Epidermal melanocyte (primary cell): Measurements from ENCODE around the gene ZDHHC14.
A peak's percentile ranks its signal among the peaks of the same experiment; 100 is the strongest.
"Not testable (repeated sequence)": the region's sequence is repeated elsewhere in the genome, so short reads cannot be mapped to it uniquely, and the experiment has no call there.

ENCODE experiments used
- DNase-seq: peaks from one replicate; pipeline ENCODE4 v3.0.0; 2011; ENCODE audit warnings: low spot score; ENCODE audit not compliant: insufficient read length

ZDHHC14 gene

GRCh38 chr6:157380779-157381561, at the start of gene ZDHHC14:
Gene ZDHHC14 (plus strand): TSS chr6:157381190.
- DNase-seq, result peak; percentile 40

GRCh38 chr6:157332813-157333212, 48.2 kb upstream of the ZDHHC14 start:
- no peak for DNase-seq

DNA sequence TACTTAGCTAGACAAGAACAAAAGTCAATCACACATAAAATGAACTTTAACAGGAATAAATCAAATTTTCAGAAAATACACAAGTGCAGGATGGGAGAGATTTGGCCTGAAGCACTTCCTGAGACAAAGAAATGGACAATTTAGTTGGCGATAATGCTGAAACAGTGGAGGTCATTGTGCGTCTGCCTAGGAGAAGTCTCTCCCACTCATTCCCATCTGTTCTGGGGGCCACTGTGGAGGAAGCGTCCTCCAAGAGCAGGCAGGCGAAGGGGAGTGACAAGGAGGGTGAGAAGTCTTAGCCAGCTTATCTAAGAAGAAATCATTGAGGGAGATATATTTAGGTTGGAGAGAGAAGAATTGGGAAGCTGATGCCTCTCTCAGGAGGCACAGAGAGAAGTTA, 47.5 kb upstream of the ZDHHC14 start:
- no peak for DNase-seq

- DNase-seq, result no peak
Observed at GRCh38 chr6:157333956-157334355, 47.0 kb upstream of the ZDHHC14 start.

DNA sequence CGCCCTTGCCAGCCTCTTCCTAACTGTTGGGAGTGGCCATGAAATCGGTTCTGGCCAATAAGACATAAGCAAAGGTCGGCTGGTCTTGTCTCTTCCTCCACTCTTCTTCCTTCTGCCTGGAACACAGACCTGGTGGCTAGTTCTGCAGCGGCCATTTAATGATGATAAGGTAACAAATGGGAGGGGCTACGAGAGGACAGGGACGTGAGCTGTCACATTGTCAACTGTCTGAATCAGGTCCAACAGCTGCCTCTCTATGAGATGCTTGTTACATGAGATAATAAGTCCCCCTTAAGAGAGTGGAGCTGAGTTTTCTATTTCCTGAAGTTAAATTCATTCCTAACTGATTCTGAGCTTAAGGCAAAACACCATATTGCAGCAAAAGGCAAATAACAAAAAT, 45.2 kb upstream of the ZDHHC14 start:
- DNase-seq, result no peak

GRCh38 chr6:157337276-157337675, 43.7 kb upstream of the ZDHHC14 start:
- not testable (repeated sequence) for DNase-seq

DNA sequence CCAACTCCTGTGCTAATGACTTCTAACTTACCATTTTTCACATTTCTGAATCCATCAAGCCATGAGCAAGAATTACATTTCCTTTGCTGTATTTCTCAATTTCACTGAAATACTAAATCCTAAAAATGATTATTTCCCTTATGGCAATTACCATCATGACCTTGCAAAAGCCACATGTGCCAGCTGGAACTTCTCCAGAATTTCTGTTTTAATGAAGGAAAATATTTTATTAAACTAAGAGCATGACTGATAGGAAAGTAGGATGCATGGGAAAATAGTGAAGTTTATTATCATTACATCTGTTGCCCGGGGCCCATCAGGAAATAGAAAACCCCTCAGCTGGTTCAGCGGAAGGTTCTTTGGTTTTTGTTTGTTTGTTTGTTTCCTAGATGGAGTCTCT, 43.2 kb upstream of the ZDHHC14 start:
- peak; percentile 22 for DNase-seq

DNA sequence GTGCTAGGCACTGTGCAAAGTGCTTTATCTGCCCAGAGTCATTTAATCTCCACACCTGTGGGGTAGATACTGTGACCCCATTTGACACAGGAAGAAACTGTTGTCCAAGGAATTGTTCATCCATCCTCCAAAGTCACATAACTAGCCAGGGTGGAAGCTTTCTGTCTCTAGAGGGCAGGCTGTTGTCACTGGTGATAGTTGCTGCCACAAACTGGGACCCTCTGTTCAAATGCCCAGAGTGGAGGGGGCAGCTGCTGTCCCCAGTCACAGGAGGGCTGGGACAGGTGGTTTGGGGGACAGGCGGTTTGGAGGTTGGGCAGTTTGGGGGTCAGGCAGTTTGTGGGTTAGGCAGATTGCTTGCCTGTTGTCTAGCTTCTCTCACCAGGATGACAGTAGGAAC, 41.6 kb upstream of the ZDHHC14 start:
- DNase-seq, result no peak

DNA sequence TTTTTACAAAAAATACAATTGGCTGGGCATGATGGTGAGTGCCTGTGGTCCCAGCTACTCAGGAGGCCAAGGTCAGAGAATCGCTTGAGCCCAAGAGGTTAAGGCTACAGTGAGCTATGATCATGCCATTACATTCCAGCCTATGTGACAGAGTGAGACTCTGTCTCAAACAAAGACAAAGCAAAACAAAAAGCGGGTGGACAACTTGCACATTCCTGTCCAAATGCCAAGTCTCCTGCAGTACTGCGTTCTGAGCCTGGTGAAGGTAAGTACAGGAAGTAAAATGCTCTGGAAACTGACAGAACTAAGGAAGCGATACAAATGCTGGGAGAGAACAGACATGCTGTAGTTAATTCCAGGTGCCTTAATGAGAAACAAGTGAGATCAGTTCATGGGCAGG, 37.3 kb upstream of the ZDHHC14 start:
- DNase-seq, result no peak

GRCh38 chr6:157346373-157346772, 34.6 kb upstream of the ZDHHC14 start:
- no peak for DNase-seq

GRCh38 chr6:157358287-157358686, 22.7 kb upstream of the ZDHHC14 start:
- no peak for DNase-seq

GRCh38 chr6:157361886-157362285, 19.1 kb upstream of the ZDHHC14 start:
- no peak for DNase-seq

GRCh38 chr6:157364705-157365104, 16.3 kb upstream of the ZDHHC14 start:
- DNase-seq, result no peak

DNA sequence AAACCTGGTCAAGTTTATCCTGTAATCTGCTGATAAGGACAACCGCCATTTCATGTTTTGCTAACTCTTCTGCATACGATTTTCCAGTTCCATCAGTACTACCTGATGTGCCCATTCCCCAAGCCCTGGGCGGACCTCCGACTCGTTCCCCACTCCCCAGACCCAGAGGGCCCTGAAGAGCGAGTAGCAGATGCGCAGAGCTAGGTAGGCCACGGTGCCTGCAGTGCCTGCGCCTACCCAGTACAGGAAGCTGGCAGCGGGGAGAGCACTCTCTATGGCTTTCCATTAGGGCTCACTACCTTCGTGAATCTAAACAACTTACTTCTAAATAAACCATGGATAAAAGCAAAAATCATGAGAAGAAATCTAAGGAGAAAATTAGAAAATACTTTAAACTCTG, 14.3 kb upstream of the ZDHHC14 start:
- no peak for DNase-seq

GRCh38 chr6:157368359-157369049, 12.5 kb upstream of the ZDHHC14 start:
- DNase-seq, result no peak

DNA sequence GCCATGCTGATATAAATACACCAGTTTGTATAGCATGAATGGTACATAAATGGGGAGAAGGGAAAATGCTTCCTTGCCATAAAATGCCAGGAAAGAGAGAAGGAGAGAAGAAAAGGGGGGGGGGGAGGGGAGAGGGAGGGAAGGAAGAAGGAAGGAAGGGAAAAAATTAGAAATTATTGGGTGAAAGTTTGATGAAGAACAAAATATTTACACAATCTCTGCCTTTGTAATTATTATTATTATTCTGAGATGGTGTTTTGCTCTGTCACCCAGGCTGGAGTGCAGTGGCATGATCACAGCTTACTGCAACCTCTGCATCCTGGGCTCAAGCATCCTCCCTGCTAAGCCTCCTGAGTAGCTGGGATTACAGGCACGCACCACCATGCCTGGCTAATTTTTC, 10.2 kb upstream of the ZDHHC14 start:
- no peak for DNase-seq

DNA sequence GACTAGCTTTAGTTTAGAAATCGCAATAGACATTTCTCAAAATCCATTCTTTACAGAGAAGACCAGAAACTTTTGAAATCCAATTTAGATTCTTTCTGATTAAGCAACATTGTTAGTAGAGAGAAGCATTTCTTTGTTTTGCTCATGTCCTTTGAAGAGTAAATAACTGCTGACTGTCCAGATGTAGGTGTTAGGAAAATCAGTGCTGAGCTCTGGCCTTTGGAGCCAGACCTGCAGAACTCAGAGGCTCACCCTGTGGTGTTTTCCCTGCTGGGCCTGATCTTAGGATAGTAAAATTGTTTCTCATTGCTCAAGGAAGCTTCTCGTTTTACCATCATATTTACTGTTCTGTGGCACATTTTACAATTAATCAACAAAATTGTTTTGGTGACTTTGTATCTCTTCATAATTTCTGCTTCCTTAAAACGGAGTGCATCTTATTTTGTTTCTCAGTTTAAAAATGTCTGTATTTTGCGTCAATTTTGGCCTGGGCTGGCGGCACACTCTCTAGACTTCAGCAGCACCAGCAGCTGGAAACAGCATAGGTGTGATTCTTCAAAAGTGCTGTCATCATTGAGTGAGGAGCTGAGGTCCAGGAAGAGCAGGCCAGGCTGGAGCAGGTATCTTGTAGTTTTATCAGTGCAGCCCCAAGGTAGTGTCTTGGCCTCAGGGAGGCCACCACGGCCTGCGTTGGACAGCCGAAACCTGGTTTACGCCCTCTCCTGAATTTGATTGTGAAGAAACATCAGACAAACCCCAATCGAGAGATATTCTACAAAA, 8.3 kb upstream of the ZDHHC14 start:
- DNase-seq, result no peak

- no peak for DNase-seq
Observed at GRCh38 chr6:157374889-157375443, 6.0 kb upstream of the ZDHHC14 start.

- DNase-seq, result no peak
Observed at GRCh38 chr6:157376241-157376640, 4.7 kb upstream of the ZDHHC14 start.

DNA sequence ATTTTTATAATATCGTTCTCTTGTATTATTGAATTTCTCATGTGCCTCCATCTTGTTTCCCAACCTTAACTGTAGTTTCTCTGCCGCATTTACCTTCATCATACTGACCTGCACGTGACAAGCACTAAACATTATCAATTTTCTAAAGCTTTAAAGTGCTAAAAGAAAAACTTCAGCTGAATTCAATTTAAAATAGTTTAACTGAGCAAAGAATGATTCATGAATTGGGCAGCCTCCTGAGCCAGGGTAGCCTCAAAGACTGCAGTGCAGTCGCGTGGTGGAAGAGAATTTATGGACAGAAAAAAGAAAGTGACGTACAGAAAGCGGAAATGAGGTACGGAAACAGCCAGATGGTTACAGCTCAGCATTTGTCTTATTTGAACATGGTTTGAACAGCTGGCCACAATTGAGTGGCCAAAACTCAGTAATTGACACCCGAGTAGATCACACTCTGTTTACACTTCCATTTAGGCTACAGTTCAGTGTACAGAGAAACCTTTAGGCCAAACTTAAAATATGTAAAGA, 4.2 kb upstream of the ZDHHC14 start:
- DNase-seq, result no peak

DNA sequence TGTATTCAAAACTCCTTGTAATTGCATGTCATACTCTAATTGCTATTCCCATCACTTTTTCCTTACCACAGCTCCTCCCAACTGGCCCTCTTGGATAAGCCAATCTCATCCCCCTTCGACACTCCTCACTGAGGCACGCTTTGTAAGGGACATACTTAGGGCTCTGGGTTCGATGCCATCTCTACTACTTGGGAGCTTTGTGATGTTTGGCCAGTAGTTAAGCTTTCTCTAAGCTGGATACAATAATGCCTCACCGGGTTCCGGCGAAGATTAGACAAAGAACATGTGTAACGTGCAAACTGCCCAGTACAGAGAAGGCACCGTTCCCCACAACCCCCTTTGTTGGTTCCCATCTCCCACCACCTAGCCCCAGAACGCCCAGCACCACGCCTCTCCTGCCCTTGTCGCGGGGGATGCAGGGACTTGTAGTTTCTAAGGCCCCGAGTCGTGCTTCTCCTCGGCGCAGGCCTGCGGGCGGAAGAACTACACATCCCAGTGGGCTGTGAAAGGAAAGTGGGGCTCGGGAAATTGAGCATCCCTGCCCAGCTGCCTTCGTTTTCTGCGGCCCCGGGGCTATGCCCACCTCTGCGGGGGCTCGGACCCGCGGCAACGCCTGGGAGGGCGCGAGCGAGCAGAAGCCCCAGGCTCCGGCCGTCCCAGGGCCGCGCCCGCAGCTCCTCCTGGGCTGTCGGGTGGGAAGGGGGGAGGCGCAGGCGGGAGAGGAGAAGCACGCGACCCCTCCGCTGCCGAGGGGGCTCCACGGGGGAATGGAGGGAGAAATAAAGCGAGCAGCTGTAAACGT, 1.1 kb upstream of the ZDHHC14 start:
- DNase-seq, result peak; percentile 62
